Suprapubic skin (tissue), 4 donors: Measurements from ENCODE around the gene PARP15. TPM values are rescaled to one million over a fixed set of nuclear protein-coding genes. Genes with fewer than 3 reads are reported as not detected.
"Not testable (repeated sequence)": the region's sequence is repeated elsewhere in the genome, so short reads cannot be mapped to it uniquely, and the experiment has no call there.

Source experiments
- DNase-seq, 2 donors: peaks; one replicate each; pipeline ENCODE4 v3.0.0-alpha.2; 2019; ENCODE audit warnings: low spot score in 2 of 2
- H3K27ac ChIP-seq: fragments of 200-600 bp; sonication (generic); one replicate; pipeline ENCODE4 v1.5.1; 2019
- H3K27me3 ChIP-seq: fragments of 200-600 bp; sonication (generic); one replicate; pipeline ENCODE4 v1.5.1; 2019
- H3K36me3 ChIP-seq: fragments of 200-600 bp; sonication (generic); one replicate; pipeline ENCODE4 v1.5.1; 2019
- H3K4me1 ChIP-seq: fragments of 200-600 bp; sonication (generic); one replicate; pipeline ENCODE4 v1.5.1; 2019
- H3K4me3 ChIP-seq: fragments of 200-600 bp; sonication (generic); one replicate; pipeline ENCODE4 v1.5.1; 2019; ENCODE audit warnings: mild to moderate bottlenecking
- H3K9me3 ChIP-seq: fragments of 200-600 bp; sonication (generic); one replicate; pipeline ENCODE4 v1.5.1; 2019
- EP300 ChIP-seq: sonication (generic); formaldehyde crosslinking; IDR thresholded peaks from one replicate; pipeline ENCODE4 v1.6.1; 2017; ENCODE audit warnings: antibody characterized with exemption
- POLR2A ChIP-seq, 2 donors: fragments of 450-650 bp; IDR thresholded peaks; one replicate each; pipeline ENCODE4 v1.6.1; 2017; ENCODE audit warnings: antibody characterized with exemption in 2 of 2, mild to moderate bottlenecking in 2 of 2, moderate library complexity in 2 of 2
- POLR2AphosphoS5 ChIP-seq, 3 donors: sonication (generic); formaldehyde crosslinking; IDR thresholded peaks; one replicate each; pipeline ENCODE4 v1.6.1; 2017; ENCODE audit warnings: antibody characterized with exemption in 3 of 3
- WGBS: methylation state at CpG from one replicate; pipeline ENCODE4 v1.1.5; 2018; 5-methylcytosine and 5-hydroxymethylcytosine counted together
- total RNA-seq, 4 donors: library from RNA; depleted of rRNA; stranded (reverse); fragments of >200 nt; gene quantifications; one replicate each; pipeline ENCODE4 v1.1.0, GENCODE V29; 2016
- TF ChIP-seq, protein P1 (sequence below), 2 donors: fragments of 200-600 bp in 1 of 2; fragments of 450-650 bp in 1 of 2; sonication (generic) in 1 of 2; IDR thresholded peaks; one replicate each; pipeline ENCODE4 v1.5.1; 2016 to 2019; ENCODE audit warnings: antibody characterized with exemption in 2 of 2, mild to moderate bottlenecking in 1 of 2, moderate library complexity in 1 of 2

Gene PARP15
- total RNA-seq, 4 donors from 2014 or later, result 0.26 to 0.80 (median 0.51) TPM; not detected in 1

DNA sequence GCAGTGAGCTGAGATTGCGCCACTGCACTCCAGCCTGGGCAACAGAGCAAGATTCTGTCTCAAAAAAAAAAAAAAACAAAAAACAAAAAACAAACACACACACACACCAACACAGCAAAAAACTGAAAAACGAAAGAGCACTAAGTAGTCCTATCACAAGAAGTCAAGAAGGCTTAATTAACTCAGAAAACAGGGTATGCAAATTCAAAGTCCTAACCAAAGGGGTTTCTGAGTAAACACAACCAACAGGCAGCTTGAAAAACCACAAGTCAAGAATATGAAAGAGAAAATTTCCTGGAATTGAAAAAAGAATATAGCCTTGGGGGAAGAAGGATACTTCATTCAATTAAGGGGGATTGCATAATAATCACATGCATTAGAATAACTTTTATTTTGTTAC is 65.5 kb downstream of the PARP15 start:
- peaks cover 3% of the 10 kb centered on the region for H3K27me3 ChIP-seq
- no peak overlapping the region for H3K27ac ChIP-seq
- WGBS, result 85% methylated on average over 2 of the region's 2 CpGs
- no peaks in the 10 kb centered on the region for H3K4me1 ChIP-seq
- no peak for TF ChIP-seq POLR2A (IDR thresholded peaks at IDR 0.05)
- no peak for TF ChIP-seq POLR2AphosphoS5 (IDR thresholded peaks at IDR 0.05)
- TF ChIP-seq EP300, result no peak
- TF ChIP-seq, protein P1, sequence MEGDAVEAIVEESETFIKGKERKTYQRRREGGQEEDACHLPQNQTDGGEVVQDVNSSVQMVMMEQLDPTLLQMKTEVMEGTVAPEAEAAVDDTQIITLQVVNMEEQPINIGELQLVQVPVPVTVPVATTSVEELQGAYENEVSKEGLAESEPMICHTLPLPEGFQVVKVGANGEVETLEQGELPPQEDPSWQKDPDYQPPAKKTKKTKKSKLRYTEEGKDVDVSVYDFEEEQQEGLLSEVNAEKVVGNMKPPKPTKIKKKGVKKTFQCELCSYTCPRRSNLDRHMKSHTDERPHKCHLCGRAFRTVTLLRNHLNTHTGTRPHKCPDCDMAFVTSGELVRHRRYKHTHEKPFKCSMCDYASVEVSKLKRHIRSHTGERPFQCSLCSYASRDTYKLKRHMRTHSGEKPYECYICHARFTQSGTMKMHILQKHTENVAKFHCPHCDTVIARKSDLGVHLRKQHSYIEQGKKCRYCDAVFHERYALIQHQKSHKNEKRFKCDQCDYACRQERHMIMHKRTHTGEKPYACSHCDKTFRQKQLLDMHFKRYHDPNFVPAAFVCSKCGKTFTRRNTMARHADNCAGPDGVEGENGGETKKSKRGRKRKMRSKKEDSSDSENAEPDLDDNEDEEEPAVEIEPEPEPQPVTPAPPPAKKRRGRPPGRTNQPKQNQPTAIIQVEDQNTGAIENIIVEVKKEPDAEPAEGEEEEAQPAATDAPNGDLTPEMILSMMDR (IDR thresholded peaks at IDR 0.05), result no peak
- no peaks in the 10 kb centered on the region for H3K9me3 ChIP-seq
- no peaks in the 10 kb centered on the region for H3K36me3 ChIP-seq
- no peak for DNase-seq
- no peak overlapping the region for H3K4me3 ChIP-seq

DNA sequence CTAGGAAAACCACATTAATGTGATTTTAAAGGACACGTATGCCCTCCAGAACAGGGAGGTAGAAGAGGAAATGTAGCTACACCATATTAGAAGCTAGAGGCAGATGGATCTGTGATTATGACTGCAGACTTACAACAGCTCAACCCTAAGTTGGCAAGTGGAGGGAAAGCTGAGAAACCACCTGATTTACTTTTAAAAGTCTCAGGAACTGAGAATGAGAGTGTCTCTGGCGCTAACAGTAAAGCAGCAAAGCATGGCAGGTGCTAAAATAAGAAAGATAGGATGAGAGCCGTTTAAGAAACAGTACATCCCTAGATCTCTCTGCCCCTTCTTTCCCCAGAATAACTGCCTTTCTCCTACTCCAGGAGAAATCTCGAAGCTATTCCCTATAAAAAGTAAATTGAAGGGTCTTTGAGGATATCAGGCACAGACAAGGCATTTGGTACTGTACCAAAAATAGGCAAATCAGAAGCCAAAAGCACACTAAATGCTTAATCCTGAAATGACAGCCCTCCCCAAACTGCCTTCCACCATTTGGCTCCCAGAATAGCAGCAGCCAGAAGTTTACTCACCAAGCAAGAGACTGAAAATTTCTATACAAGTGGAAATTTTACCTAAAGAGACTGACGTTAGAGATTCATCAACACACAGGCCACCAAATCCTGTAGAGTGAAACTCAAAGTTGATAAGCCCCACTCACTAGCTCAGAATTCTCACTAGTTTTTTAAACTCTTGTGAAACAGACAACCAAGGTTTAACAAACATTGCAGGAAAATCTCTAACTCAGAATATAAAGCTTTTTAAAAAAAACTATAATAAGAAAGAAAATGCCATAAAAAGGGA is 68.9 kb downstream of the PARP15 start:
- TF ChIP-seq POLR2A (IDR thresholded peaks at IDR 0.05) (no peak), EP300 (no peak), POLR2AphosphoS5 (IDR thresholded peaks at IDR 0.05) (no peak)
- TF ChIP-seq, protein P1 (IDR thresholded peaks at IDR 0.05), result no peak
- Histone ChIP-seq H3K4me3 (no peak overlapping the region), H3K27ac (no peak overlapping the region), H3K4me1 (no peaks in the 10 kb centered on the region), H3K36me3 (no peaks in the 10 kb centered on the region), H3K9me3 (no peaks in the 10 kb centered on the region), H3K27me3 (peaks cover 3% of the 10 kb centered on the region)
- no peak for DNase-seq
- 73% methylated on average over 5 of the region's 5 CpGs for WGBS

DNA sequence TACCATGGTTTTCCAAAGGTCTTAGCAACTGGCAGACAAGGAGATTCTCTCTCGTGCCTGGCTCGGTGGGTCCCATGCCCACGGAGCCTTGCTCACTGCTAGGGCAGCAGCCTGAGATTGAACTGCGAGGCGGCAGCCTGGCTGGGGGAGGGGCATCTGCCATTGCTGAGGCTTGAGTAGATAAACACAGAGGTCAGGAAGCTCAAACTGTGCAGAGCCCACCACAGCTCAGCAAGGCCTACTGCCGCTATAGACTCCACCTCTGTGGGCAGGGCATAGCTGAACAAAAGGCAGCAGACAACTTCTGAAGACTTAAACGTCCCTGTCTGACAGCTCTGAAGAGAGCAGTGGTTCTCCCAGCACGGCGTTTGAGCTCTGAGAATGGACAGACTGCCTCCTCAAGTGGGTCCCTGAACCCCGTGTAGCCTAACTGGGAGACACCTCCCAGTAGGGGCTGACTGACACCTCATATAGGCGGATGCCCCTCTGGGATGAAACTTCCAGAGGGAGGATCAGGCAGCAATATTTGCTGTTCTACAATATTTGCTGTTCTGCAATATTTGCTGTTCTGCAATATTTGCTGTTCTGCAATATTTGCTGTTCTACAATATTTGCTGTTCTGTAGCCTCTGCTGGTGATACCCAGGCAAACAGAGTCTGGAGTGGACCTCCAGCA is 73.9 kb downstream of the PARP15 start:
- H3K4me3 ChIP-seq, H3K9me3 ChIP-seq, H3K27me3 ChIP-seq, H3K4me1 ChIP-seq, DNase-seq, H3K36me3 ChIP-seq, H3K27ac ChIP-seq: not testable (repeated sequence)
- 70% methylated on average over 4 of the region's 11 CpGs for WGBS

DNA sequence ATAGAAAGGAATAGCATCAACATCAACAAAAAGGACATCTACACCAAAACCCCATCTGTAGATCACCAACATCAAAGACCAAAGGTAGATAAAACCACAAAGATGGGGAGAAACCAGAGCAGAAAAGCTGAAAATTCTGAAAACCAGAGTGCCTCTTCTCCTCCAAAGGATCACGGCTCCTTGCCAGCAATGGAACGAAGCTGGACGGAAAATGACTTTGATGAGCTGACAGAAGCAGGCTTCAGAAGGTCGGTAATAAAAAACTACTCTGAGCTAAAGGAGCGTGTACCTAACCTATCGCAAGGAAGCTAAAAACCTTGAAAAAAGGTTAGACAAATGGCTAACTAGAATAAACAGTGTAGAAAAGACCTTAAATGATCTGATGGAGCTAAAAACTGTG is 74.5 kb downstream of the PARP15 start:
- H3K4me1 ChIP-seq, H3K36me3 ChIP-seq, H3K27ac ChIP-seq, DNase-seq, H3K4me3 ChIP-seq, H3K27me3 ChIP-seq, H3K9me3 ChIP-seq: not testable (repeated sequence)
- WGBS, result 80% methylated on average over 6 of the region's 6 CpGs

DNA sequence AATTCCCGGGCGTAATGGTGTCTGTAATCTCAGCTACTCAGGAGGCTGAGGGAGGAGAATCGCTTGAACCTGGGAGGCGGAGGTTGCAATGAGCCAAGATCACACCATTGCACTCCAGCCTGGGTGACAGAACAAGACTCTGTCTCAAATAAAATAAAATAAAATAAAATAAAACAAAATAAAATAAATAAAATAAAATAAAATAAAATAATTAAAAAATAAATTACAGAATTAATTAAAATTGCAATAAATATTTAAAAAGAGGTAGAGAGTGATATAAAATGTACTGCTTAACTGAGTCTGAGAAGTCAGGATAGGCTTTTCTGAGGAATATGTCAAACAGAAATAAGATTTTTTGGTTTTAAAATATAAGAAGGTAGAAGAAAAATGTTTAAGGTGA is 80.9 kb downstream of the PARP15 start:
- WGBS, result 81% methylated on average over 4 of the region's 4 CpGs
- not testable (repeated sequence) for H3K4me1 ChIP-seq, H3K36me3 ChIP-seq, DNase-seq, H3K4me3 ChIP-seq, H3K27ac ChIP-seq, H3K27me3 ChIP-seq, H3K9me3 ChIP-seq

DNA sequence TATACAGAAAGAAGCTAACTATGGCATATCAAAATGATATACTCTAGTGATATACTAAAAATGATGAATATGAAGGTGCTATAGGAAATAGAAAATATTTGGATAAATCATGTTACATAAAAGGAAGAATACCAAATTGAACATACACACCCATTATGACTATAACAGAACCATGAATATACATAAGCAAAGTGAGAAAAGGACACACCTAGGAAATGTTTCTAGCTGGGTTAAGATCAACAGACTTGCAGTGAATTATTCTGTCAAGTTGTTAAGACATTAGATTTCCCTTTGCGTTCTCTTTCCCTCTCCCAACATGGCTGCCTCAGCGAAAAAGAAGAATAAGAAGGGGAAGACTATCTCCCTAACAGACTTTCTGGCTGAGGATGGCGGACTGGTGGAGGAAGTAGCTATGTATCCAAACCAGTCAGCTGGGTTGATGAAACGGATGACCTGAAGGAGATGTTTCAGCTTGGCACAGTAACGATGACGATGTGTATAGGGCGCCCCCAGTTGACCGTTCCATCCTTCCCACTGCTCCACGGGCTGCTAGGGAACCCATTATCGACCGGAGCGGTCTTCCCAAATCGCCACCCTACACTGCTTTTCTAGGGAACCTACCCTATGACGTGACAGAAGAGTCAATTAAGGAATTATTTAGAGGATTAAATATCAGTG is 83.0 kb downstream of the PARP15 start:
- no peak for TF ChIP-seq POLR2AphosphoS5 (IDR thresholded peaks at IDR 0.05)
- Histone ChIP-seq H3K36me3 (no peaks in the 10 kb centered on the region), H3K9me3 (no peaks in the 10 kb centered on the region), H3K4me1 (no peaks in the 10 kb centered on the region), H3K4me3 (no peak overlapping the region), H3K27ac (no peak overlapping the region), H3K27me3 (no peaks in the 10 kb centered on the region)
- 61% methylated on average over 14 of the region's 14 CpGs for WGBS
- DNase-seq, result no peak

DNA sequence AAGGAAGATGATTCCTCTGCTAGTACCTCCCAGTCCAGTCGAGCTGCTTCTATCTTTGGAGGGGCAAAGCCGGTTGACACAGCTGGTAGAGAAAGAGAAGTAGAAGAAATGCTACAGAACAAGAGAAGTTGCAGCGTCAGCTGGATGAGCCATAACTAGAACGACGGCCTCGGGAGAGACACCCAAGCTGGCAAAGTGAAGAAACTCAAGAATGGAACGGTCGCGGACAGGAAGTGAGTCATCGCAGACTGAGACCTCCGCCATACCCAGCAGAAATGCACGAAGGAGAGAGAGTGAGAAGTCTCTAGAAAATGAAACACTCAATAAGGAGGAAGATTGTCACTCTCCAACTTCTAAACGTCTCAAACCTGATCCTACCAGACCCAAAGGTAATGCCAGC is 84.2 kb downstream of the PARP15 start:
- no peaks in the 10 kb centered on the region for H3K4me1 ChIP-seq
- 89% methylated on average over 13 of the region's 13 CpGs for WGBS
- H3K36me3 ChIP-seq, result no peaks in the 10 kb centered on the region
- H3K27me3 ChIP-seq, result no peaks in the 10 kb centered on the region
- DNase-seq, result no peak
- no peaks in the 10 kb centered on the region for H3K9me3 ChIP-seq
- TF ChIP-seq, protein P1 (IDR thresholded peaks at IDR 0.05), result no peak
- no peak for TF ChIP-seq POLR2AphosphoS5 (IDR thresholded peaks at IDR 0.05)
- TF ChIP-seq POLR2A (IDR thresholded peaks at IDR 0.05), result no peak
- TF ChIP-seq EP300, result no peak
- H3K4me3 ChIP-seq, result no peak overlapping the region
- no peak overlapping the region for H3K27ac ChIP-seq
